Activated T-helper 17 cell treated with anti-CD3 and anti-CD28 coated beads, Interleukin-2, amount 50 U/mL, for 72 hours (primary cell): ENCODE results near the gene CCDC13. TPM values are rescaled to one million over a fixed set of nuclear protein-coding genes. Genes with fewer than 3 reads are reported as not detected.

Experiments
- ATAC-seq: fragments of 150-1000 bp; cut with Tn5 transposase; replicated peaks from 2 replicates; pipeline ENCODE4 v1.10.0; 2021; ENCODE audit warnings: mild to moderate bottlenecking, moderate library complexity
- H3K27ac Mint-ChIP-seq: one replicate; pipeline ENCODE4 v1.8.0; 2022; ENCODE audit warnings: mixed read lengths
- H3K27me3 Mint-ChIP-seq: one replicate; pipeline ENCODE4 v1.8.0; 2022; ENCODE audit warnings: mixed read lengths
- H3K36me3 Mint-ChIP-seq: one replicate; pipeline ENCODE4 v1.8.0; 2022; ENCODE audit warnings: low read depth, mild to moderate bottlenecking, mixed read lengths
- H3K4me1 Mint-ChIP-seq: one replicate; pipeline ENCODE4 v1.8.0; 2022; ENCODE audit warnings: mixed read lengths
- H3K4me3 Mint-ChIP-seq: one replicate; pipeline ENCODE4 v1.8.0; 2022; ENCODE audit warnings: mild to moderate bottlenecking, mixed read lengths
- H3K9me3 Mint-ChIP-seq: one replicate; pipeline ENCODE4 v1.8.0; 2022; ENCODE audit warnings: mixed read lengths
- total RNA-seq, 2 donors: library from RNA; stranded (reverse); gene quantifications; one replicate each; pipeline ENCODE4 v1.2.3, GENCODE V29; 2022

Gene CCDC13
- total RNA-seq, 2 donors from 2014 or later, result 0.24 TPM; not detected in 1

DNA sequence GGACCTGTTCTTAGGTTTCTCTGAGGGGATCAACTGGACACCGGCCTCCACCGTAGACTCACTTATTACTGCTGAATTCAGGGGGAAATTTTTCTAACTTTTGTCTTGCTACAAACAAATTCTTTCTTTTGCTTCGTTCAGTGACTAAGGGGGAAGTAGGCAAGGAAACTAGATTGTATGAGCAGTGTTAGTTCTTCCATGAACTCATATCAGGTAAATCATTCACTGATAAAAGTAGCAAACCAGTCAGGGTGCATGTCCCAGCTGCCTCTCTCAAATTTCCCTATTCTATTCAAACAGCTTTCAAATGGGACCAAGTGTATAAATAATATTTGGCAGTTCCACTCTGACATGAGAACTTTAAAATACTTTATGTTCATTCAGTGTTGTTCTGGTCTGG, 7.3 kb upstream of the CCDC13 start:
- no peaks in the 10 kb centered on the region for H3K4me1 Mint-ChIP-seq
- no peaks in the 10 kb centered on the region for H3K27me3 Mint-ChIP-seq
- no peak overlapping the region for H3K27ac Mint-ChIP-seq
- peaks cover 34% of the 10 kb centered on the region for H3K36me3 Mint-ChIP-seq
- no peaks in the 10 kb centered on the region for H3K9me3 Mint-ChIP-seq
- ATAC-seq, result no peak
- no peak overlapping the region for H3K4me3 Mint-ChIP-seq

DNA sequence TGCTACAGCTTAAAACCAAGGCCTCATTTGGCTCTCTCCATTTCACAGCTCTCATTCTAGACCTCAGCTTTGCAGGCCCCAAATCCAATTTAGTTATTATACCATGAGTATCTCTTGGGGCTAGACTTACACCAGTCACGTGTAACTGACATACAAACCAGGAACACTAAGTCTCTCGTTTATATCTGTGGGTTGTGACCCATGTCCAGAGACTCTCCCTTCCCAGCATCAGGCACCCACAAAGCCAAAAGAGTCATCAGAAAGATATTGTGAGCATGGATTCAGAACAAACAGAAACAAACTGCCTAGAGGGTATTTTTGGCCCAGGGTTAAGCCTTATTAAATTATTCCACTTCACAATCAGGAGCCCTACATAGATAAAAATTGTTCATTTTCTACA, 5.6 kb upstream of the CCDC13 start:
- Mint-ChIP-seq H3K4me1 (no peaks in the 10 kb centered on the region), H3K4me3 (no peak overlapping the region), H3K27ac (no peak overlapping the region), H3K9me3 (no peaks in the 10 kb centered on the region), H3K27me3 (no peaks in the 10 kb centered on the region), H3K36me3 (peaks cover 18% of the 10 kb centered on the region)
- no peak for ATAC-seq

DNA sequence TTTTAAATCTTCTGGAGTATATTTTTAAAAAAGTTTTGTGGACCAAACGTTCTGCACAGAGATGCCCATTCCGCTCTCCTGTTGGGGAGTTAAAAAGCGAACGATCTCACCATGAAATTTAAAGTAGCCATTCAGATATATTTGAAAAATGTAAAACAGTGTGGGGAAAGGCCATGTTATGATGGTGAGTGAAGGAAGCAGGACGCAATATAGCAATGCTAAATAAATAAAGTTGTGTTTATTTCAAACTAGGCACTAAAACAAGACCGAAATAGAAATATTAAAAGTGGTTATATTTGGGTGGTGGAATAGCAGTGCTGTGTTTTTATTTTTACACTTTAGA, 327 bp upstream of the CCDC13 start:
- no peak for ATAC-seq
- no peaks in the 10 kb centered on the region for H3K27me3 Mint-ChIP-seq
- H3K36me3 Mint-ChIP-seq, result no peaks in the 10 kb centered on the region
- peak overlapping the region; percentile 90 for H3K27ac Mint-ChIP-seq
- H3K4me3 Mint-ChIP-seq, result peak overlapping the region; percentile 87
- H3K4me1 Mint-ChIP-seq, result peaks cover 4% of the 10 kb centered on the region
- no peaks in the 10 kb centered on the region for H3K9me3 Mint-ChIP-seq

DNA sequence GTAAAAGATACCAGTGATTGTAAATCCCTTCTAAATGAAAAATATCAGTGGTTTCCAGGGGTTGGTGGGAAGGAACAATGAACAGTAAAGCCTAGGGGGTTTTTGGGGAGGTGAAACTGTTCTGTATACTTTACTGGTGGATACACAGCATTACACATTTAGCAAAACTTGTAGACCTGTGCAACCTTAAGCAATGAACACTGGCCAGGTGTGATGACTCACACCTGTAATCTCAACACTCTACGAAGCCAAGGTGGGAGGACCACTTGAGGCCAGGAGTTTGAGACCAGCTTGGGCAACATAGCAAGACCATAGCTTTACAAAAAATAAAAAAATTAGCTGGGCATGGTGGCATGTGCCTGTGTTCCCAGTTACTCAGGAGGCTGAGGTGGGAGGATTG, 1.8 kb downstream of the CCDC13 start:
- H3K27ac Mint-ChIP-seq, result no peak overlapping the region
- H3K36me3 Mint-ChIP-seq, result no peaks in the 10 kb centered on the region
- H3K4me1 Mint-ChIP-seq, result peaks cover 4% of the 10 kb centered on the region
- no peaks in the 10 kb centered on the region for H3K9me3 Mint-ChIP-seq
- H3K4me3 Mint-ChIP-seq, result peak overlapping the region; percentile 28
- ATAC-seq, result no peak
- no peaks in the 10 kb centered on the region for H3K27me3 Mint-ChIP-seq

DNA sequence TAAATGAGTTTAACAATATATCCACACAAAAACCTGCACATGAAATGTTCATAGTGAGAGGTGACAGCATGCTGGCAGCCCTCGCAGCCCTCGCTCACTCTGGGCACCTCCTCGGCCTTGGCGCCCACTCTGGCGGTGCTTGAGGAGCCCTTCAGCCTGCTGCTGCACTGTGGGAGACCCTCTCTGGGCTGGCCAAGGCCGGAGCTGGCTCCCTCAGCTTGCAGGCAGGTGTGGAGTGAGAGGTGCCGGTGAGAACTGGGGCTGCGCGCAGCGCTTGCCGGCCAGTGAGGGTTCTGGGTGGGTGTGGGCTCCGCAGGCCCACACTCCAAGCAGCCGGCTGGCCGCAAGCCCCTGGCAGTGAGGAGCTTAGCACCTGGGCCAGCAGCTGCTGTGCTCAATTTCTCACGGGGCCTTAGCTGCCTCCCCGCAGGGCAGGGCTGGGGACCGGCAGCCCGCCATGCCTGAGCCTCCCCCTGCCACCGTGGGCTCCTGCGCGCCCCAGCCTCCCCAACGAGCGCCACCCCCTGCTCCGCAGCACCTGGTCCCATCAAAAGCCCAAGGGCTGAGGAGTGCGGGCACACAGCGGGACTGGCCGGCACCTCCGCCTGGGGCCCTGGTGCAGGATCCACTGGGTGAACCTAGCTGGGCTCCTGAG, 3.4 kb downstream of the CCDC13 start:
- H3K36me3 Mint-ChIP-seq, result no peaks in the 10 kb centered on the region
- H3K27ac Mint-ChIP-seq, result no peak overlapping the region
- H3K4me3 Mint-ChIP-seq, result no peak overlapping the region
- peaks cover 4% of the 10 kb centered on the region for H3K4me1 Mint-ChIP-seq
- H3K9me3 Mint-ChIP-seq, result no peaks in the 10 kb centered on the region
- no peaks in the 10 kb centered on the region for H3K27me3 Mint-ChIP-seq
- ATAC-seq, result no peak

DNA sequence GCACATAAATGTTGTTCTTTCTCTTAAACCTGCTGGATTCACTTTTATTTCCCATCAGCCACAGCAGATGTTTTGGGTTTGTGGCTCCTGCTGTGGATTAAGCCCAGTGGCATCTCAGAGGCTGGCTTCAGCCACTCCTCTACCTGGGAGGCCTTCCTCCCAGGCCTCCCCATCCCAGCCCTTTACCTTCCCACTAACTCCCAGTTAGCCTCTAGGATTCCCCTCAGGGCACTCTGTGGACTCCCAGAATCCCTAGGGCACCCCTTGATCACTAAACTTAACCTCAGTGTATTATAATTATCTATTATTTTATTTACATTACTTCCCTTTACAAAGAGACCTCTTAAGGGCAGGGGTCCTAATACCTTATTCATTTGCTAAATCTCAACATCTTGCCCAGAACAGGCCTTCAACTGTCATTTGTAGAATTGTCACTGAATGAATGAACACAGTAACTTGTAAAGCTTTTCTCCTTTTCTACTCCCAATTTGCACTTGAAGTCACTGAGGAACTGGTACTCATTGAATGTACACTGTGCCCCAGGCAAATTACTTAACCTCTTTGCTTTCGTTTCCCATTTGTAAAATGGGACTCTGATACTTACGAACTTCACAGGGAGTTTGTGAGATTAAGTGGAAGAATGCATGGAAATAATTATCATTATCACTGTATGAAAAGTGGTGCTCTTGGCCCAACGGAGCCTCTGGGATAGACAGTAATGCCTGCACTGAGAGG, 8.3 kb downstream of the CCDC13 start:
- no peak for ATAC-seq
- no peaks in the 10 kb centered on the region for H3K9me3 Mint-ChIP-seq
- no peaks in the 10 kb centered on the region for H3K27me3 Mint-ChIP-seq
- H3K36me3 Mint-ChIP-seq, result no peaks in the 10 kb centered on the region
- no peak overlapping the region for H3K27ac Mint-ChIP-seq
- no peak overlapping the region for H3K4me3 Mint-ChIP-seq
- no peaks in the 10 kb centered on the region for H3K4me1 Mint-ChIP-seq

DNA sequence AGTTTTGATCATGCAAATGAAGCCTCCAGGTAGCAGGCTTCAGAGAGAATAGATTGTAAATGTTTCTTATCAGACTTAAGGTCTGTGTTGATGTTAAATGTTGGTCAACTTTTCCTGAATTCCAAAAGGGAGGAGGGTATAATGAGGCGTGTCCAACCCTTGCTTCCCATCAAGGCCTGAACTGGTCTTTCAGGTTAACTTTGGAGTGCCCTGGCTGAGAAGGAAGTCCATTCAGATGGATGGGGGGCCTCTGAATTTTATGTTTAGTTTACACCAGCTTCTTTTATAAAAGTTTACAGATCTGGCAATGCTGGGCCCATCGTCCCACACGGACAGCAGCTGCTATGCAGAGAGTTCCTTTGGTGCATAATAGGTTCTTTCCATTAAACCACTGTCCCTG, 8.9 kb downstream of the CCDC13 start:
- H3K27me3 Mint-ChIP-seq, result no peaks in the 10 kb centered on the region
- ATAC-seq, result no peak
- no peak overlapping the region for H3K4me3 Mint-ChIP-seq
- H3K27ac Mint-ChIP-seq, result no peak overlapping the region
- no peaks in the 10 kb centered on the region for H3K36me3 Mint-ChIP-seq
- no peaks in the 10 kb centered on the region for H3K4me1 Mint-ChIP-seq
- H3K9me3 Mint-ChIP-seq, result no peaks in the 10 kb centered on the region

DNA sequence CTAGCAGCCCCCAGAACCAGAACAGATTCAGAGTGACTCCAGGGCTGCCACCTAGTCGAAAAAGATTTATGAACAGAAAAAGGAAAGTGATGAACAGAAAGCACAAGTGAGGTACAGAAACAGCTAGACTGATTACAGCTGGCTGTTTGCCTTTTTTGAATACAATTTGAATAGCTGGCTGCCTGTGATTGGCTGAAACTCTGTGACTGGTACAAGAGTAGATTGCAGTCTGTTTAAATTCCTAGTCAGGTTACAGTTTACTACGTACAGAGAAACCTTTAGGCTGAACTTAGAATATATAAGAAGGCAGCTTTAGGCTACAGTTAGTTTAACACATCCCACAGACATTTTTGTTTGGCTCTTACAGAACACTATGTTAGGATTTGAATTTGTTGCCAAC, 10.0 kb downstream of the CCDC13 start:
- H3K9me3 Mint-ChIP-seq, result no peaks in the 10 kb centered on the region
- H3K27me3 Mint-ChIP-seq, result no peaks in the 10 kb centered on the region
- ATAC-seq, result peak; percentile 21
- H3K4me3 Mint-ChIP-seq, result no peak overlapping the region
- peak overlapping the region; percentile 46 for H3K27ac Mint-ChIP-seq
- H3K4me1 Mint-ChIP-seq, result no peaks in the 10 kb centered on the region
- no peaks in the 10 kb centered on the region for H3K36me3 Mint-ChIP-seq

DNA sequence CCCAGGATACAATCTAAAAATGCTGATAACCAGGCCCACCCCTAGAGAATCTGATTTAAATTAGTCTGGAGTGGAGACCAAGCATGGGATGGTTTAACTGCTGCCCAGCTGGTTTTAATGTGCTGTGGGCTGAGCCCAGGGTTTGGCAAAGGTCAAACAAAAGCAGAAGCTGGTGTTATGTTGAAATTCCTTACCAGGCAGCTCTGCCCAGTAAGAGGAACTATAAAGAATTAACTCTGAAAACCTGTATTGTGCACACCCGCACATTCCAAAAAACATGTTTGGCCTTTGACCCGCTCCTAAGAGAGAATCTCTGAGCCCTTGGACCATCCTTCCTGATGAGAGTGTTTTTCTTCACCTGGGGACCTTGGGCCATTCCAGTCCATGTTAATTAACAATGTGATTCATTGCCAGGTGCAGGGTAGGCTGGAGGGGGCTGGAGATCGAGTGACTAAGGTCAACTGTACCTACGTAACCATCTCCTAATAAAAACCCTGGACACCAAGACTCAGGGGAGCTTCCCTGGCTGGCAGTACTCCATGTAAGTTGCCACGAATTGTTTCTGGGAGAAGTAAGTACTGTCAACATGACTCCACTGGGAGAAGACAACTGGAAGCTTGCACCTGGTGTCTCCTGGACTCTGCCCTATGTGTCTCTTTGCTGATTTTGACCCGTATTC, 10.9 kb downstream of the CCDC13 start:
- no peaks in the 10 kb centered on the region for H3K9me3 Mint-ChIP-seq
- no peak overlapping the region for H3K4me3 Mint-ChIP-seq
- H3K27ac Mint-ChIP-seq, result peak overlapping the region; percentile 46
- ATAC-seq, result no peak
- H3K4me1 Mint-ChIP-seq, result no peaks in the 10 kb centered on the region
- no peaks in the 10 kb centered on the region for H3K27me3 Mint-ChIP-seq
- no peaks in the 10 kb centered on the region for H3K36me3 Mint-ChIP-seq

DNA sequence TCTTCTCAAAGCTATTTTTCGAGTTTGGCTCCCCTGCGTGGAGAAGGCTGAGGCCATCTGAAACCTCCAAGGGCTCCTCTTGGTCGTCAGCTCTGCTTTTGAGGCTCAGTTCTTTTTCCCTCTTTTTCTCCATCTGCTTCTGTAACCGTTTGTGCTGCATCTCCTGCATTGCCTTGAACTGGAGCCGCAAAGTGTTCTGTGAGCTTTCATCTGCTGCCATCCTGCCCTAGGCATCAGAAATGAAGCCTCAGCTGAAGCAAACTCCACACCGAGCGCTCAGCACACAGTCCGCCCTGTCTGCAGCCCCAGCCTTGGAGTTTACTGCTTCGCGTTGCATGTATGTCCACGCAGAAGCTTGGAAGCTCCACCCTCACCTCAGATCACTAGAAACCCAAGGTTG, 14.9 kb downstream of the CCDC13 start:
- Mint-ChIP-seq H3K4me3 (no peak overlapping the region), H3K27me3 (no peaks in the 10 kb centered on the region), H3K4me1 (no peaks in the 10 kb centered on the region), H3K36me3 (no peaks in the 10 kb centered on the region), H3K9me3 (no peaks in the 10 kb centered on the region), H3K27ac (no peak overlapping the region)
- ATAC-seq, result no peak

DNA sequence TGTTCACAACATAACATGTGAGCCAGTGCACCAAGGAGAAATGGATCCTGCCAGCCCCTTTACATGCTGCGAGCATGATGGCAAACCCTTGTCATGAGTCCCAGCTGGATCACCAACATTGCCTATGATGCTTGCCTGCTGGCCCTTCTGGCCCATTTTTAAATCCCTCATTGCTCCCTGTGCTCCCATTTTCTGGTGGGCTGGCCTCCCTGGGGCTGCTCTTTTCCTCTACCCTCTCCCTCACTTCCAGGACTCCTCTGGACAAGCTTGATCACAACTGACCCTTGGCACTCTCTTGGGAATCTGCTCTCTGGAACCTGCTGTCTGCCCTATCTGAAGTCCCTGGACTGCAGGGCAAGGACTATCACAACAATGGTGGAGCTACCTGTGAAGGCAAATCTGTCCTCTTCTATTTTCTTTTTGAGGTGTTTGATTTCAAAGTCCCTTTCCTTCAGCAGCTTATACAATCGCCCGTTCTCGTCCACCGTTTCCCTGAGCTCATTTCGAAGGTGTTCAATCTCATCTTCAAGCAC, 16.3 kb downstream of the CCDC13 start:
- no peaks in the 10 kb centered on the region for H3K9me3 Mint-ChIP-seq
- H3K4me3 Mint-ChIP-seq, result no peak overlapping the region
- ATAC-seq, result no peak
- no peaks in the 10 kb centered on the region for H3K4me1 Mint-ChIP-seq
- no peaks in the 10 kb centered on the region for H3K27me3 Mint-ChIP-seq
- no peaks in the 10 kb centered on the region for H3K36me3 Mint-ChIP-seq
- H3K27ac Mint-ChIP-seq, result no peak overlapping the region

DNA sequence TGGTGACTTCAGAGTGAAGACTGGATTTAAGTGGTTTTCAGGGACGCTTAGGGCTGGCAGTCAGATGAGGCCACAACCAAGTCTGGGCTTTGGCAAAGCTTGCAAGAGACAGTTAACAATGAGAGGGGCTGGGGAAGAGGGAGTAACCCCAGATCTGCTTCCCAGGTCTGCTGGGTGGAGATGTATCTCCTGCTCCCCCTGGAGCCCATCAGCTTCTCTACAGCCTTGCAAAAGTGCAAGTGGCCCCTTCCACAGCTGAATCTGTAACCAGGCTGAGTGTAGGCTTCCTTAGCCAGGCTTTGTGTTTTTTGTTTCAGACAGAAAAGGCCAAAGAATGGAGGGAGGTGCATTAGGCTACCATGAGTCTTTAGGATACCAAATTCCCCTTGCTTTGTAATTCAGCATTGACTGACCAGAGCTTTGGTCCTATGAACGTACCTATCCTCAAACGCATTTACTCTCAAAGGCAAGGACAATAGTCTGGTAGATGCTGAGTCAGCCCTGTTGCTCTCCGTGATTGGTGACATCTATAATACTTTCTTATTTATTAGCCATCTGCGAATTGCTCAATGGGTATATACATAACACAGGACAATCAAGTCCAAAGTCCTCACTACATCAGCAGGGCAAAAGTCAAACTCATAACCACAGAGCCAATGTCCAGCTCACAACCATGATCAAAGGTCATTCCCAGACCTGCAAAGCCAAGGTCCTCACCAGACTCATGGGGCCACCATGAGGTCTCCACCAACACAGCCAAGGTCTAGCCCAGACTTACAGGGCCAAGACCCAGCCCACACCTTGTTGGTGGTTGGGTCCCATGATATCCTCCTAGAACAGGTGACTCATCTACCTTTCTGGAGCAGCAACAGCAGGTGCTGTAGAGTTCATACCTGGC, 17.1 kb downstream of the CCDC13 start:
- Mint-ChIP-seq H3K4me1 (no peaks in the 10 kb centered on the region), H3K4me3 (no peak overlapping the region), H3K9me3 (no peaks in the 10 kb centered on the region), H3K27me3 (no peaks in the 10 kb centered on the region), H3K27ac (no peak overlapping the region), H3K36me3 (no peaks in the 10 kb centered on the region)
- ATAC-seq, result peak; percentile 53

DNA sequence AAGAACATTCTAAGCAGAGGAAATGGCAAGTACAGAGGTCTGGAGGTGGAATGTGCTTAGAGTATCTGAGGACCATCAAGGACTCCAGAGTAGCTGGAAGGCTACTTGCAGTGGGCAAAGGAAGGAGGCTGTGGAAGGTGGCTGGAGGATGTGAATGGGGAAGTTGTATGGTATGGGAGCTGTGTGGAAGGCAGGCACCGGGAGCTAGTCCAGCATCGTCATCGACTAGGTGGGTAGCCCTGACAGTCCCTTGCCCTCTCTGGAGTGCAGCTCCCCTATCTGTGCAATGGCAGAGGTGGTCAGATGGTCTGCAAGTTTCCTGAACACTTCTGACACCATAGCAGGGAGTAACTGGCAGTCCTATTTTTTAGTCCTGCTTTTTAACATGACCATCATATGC, 19.3 kb downstream of the CCDC13 start:
- no peaks in the 10 kb centered on the region for H3K36me3 Mint-ChIP-seq
- no peak for ATAC-seq
- H3K4me1 Mint-ChIP-seq, result peaks cover 4% of the 10 kb centered on the region
- H3K27me3 Mint-ChIP-seq, result no peaks in the 10 kb centered on the region
- no peaks in the 10 kb centered on the region for H3K9me3 Mint-ChIP-seq
- no peak overlapping the region for H3K27ac Mint-ChIP-seq
- no peak overlapping the region for H3K4me3 Mint-ChIP-seq

DNA sequence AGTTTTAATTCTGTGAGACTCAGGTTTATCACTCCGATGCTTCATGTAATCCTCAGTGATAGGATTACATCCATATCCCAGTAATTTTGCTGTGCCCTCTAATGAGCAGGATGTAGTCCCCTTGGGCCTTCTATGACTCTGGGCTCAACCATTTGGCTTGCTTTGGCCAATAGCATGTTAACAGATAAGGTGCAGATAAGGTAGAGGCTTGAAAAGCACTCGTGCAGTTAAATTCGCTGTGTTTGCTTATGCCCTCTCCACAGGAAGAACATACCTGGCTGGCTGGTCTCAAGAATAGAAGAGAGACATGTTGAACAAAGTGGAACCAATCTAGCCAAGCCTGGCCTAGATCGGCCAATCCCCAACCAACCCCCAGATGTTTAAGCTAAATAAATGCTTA, 20.1 kb downstream of the CCDC13 start:
- Mint-ChIP-seq H3K27me3 (no peaks in the 10 kb centered on the region), H3K27ac (no peak overlapping the region), H3K4me3 (no peak overlapping the region), H3K9me3 (no peaks in the 10 kb centered on the region), H3K4me1 (peaks cover 10% of the 10 kb centered on the region), H3K36me3 (no peaks in the 10 kb centered on the region)
- no peak for ATAC-seq
